IPS-NIHi11 (cell line): ENCODE results near the gene RAP1A.
A peak's percentile ranks its signal among the peaks of the same experiment; 100 is the strongest.
"Not testable (repeated sequence)": the region's sequence is repeated elsewhere in the genome, so short reads cannot be mapped to it uniquely, and the experiment has no call there.

Source experiments
- DNase-seq: peaks from one replicate; pipeline ENCODE4 v3.0.0; 2012; ENCODE audit warnings: mixed read lengths, low spot score

The RAP1A gene

DNA sequence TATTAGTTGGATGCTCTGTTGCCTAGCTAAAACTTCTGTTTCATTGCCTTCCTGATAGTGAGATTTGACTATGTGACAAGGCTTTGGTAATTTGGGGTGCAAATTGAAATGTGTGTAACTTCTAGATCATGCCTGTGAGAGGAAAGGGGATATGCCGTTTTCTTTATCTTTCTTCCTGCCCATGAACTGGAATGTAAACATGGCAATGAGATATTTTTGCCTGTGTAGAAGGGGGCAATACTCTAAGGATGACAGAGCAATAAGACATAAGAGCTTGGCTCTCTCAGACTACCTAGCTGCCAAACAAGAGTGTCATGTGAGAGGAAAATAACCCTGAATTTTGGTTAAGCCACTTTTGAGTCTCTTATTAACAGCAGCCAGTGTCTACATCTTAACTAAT, 49.7 kb downstream of the RAP1A start:
- no peak for DNase-seq

GRCh38 chr1:111671852-111672251, 52.3 kb downstream of the RAP1A start:
- DNase-seq, result no peak

- no peak for DNase-seq
Measured at GRCh38 chr1:111672331-111672730, 52.7 kb downstream of the RAP1A start.

DNA sequence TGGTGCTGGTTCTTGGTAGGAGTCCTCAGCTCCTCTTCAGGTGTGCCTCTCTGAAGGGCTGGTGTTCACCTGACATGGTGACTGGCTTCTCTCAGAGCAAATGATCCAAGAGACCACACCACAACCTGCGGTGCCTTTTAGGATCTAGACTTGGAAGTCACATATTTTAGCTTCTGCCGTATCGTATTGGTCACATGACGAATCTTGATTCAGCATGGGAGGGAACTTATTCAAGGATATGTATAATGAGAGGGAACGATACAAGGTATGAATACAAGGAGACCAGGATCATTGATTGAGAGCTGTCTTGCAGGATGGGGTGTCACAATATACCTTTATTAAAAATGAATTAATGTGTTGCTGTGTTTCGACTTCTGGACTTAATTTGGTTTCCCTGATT, 58.0 kb downstream of the RAP1A start:
- DNase-seq, result no peak

DNA sequence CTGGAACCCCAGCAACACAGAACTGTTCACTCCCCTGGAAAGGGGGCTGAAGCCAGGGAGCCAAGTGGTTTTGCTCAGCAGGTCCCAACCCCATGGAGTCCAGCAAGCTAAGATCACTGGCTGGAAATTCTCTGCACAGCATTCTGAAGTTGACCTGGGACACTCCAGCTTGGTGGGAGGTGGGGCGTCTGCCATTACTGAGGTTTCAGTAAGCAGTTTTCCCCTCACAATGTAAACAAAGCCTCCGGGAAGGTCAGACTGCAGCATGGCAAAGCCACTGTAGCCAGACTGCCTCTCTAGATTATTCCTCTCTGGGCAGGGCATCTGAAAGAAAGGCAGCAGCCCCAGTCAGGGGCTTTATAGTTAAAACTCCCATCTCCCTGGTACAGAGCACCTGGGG, 60.0 kb downstream of the RAP1A start:
- DNase-seq, result no peak

DNA sequence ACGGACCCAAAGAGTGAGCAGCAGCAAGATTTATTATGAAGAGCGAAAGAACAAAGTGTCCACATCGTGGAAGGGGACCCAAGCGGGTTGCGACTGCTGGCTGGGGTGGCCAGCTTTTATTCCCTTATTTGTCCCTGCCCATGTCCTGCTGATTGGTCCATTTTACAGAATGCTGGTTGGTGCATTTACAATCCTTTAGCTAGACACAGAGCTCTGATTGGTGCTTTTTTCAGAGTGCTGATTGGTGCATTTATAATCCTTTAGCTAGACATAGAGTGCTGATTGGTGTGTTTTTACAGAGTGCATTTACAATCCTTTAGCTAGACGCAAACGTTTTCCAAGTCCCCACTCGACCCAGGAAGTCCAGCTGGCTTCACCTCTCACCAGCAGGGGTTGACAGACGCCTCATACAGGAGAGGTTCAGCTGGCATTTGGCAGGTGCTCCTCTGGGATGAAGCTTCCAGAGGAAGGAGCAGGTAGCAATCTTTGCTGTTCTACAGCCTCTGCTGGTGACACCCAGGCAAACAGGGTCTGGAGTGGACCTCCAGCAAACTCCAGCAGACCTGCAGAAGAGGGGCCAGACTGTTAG, 60.7 kb downstream of the RAP1A start:
- not testable (repeated sequence) for DNase-seq

DNA sequence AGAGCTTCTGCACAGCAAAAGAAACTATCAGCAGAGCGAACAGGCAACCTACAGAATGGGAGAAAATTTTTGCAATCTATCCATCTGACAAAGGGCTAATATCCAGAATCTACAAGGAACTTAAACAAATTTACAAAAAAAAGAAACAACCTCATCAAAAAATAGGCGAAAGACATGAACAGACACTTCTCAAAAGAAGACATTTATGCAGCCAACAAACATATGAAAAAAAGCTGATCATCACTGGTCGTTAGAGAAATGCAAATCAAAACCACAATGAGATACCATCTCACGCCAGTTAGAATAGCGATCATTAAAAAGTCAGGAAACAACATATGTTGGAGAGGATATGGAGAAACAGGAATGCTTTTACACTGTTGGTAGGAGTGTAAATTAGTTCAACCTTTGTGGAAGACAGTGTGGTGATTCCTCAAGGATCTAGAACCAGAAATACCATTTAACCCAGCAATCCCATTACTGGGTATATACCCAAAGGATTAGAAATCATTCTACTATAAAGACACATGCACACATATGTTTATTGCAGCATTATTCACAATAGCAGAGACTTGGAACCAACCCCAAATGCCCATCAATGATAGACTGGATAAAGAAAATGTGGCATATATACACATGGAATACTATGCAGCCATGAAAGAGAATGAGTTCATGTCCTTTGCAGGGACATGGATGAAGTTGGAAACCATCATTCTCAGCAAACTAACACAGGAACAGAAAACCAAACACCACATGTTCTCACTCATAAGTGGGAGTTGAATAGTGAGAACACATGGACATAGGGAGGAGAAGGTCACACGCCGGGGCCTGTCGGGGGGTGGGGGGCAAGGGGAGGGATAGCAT, 65.9 kb downstream of the RAP1A start:
- not testable (repeated sequence) for DNase-seq

DNA sequence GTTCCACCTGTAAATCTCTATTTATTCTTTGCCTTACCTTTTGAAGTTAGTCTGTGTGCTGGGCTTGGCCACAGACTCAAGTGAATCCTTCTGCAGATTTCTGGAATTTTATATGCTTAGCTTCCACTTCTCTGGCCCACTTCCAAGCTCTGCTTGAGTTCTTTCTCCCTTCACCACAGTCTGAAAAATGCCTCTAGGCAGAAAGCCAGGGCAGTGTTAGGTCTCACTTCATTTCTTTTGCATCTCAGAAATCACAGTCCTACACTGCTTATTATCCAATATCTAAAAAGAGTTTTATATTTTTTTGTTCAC, 70.7 kb downstream of the RAP1A start:
- DNase-seq, result peak; percentile 24

DNA sequence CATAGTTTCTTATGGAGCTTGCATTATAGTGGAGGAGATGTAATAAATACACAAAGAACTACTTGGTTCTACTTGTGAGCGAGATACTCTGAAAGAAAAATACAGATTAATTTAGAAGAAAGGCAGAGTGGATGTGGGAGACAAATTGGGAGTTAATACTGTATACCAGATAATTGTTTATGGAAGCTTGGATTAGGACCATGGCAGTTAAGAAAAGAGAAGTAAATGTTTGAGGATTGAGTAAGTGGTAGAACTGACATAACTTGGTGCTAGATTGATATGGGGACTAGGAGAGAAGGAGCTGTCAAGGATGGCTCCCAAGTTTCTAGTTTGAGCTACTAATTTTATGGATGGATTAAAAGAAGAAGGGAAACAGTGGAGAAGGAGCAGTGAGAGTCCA, 72.3 kb downstream of the RAP1A start:
- DNase-seq, result no peak

DNA sequence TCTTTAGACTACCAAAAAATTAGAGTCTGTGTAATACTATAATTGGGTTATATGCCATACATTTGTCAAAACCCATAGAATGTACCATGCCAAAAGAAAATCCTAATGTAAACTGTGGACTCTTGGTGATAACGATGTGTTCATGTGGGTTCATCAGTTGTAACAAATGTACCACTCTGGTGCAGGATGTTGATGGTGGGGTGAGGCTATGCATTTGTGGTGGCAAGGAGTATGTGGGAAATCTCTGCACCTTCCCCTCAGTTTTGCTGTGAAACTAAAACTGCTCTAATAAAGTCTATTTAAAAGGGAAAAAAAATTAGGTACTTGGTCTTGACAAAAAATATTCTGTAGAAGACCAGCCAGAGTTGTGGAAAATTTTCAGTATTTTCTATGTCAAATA, 76.2 kb downstream of the RAP1A start:
- DNase-seq, result no peak

- no peak for DNase-seq
Measured at GRCh38 chr1:111696330-111696729, 76.7 kb downstream of the RAP1A start.

DNA sequence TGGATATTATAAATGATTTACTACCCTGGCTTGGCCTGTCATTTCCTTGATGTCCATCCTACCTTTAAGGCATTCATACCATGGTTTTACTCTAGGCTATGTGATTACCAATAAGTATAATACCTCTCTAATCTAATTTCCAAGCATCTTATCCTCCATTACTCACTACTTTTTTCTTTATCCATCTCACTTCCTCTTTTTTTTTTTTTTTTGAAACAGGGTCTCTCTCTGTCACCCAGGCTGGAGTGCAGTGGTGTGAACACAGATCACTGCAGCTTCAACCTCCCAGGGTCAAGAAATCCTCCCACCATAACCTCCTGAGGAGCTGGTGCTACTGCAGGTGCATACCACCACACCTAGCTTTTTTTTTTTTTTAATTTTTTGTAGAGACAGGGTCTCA, 79.7 kb downstream of the RAP1A start:
- DNase-seq, result no peak

DNA sequence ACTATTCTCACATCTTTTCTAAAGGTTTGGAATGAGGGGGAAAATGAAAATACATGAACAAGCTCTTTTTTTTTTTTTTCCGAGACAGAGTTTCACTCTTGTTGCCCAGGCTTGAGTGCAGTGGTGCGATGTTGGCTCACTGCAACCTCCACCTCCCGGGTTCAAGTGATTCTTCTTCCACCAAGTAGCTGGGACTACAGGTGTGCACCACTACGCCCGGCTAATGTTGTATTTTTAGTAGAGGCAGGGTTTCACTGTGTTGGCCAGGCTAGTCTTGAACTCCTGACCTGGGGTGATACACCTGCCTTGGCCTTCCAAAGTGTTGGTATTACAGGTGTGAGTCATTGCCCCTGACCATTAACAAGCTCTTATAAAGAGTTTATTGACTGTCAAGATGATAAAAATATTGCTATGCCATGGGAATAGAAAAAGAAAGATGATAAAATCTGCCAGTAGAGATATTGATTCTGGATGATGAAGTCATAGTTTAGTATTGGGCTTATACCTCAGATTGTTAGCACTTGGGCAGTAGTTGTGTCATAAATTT, 83.0 kb downstream of the RAP1A start:
- no peak for DNase-seq

DNA sequence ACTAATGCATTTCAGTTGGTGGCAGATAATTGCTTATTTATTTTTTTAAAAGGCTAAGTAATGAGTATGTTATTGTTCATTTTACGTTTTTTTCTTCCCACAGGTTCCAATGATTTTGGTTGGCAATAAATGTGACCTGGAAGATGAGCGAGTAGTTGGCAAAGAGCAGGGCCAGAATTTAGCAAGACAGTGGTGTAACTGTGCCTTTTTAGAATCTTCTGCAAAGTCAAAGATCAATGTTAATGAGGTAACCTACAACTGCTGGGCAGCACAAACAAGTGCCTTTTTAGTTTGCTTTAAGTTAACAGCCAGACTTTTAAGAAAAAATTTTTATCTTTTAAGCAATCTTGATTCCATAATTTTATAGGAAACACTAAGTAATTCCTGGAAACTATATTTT, 84.7 kb downstream of the RAP1A start:
- DNase-seq, result no peak

- no peak for DNase-seq
Measured at GRCh38 chr1:111704776-111705175, 85.2 kb downstream of the RAP1A start.

- no peak for DNase-seq
Measured at GRCh38 chr1:111705841-111706240, 86.3 kb downstream of the RAP1A start.

- no peak for DNase-seq
Measured at GRCh38 chr1:111706921-111707320, 87.3 kb downstream of the RAP1A start.

DNA sequence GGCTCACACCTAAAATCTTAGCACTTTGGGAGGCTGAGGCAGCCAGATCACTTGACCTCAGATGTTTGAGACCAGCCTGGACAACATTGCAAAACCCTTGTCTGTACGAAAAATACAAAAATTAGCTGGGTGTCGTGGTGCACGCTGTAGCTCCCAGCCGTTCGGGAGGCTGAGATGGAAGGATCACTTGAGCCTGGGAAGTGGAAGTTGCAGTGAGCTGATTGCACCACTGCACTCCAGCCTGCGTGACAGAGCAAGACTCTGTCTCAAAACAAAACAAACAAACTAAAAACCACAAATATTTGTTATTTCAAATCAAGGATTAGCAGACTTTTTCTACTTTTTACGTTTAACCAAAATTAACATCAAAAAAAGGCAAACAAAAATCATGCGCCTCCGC, 88.3 kb downstream of the RAP1A start:
- no peak for DNase-seq

- DNase-seq, result no peak
Measured at GRCh38 chr1:111709986-111710385, 90.4 kb downstream of the RAP1A start.

DNA sequence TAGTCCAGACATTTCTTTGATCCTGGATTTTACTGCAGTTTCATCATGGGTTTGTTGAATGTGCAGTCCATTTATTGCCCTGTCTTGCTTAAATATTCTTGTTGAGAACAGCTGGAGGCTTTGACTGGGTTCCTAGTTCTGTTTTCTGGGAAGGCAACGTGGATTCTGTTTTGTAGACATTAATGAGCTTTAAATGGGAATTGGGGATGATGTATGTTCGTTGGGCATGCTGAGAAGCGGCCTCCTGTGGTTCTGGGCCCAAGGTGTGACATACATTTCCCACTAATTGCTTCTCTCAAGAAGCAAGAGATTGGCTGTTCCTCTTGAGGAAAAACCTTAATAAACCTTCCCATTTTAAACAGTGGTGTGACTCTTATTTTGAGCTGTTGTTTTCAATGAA, 96.7 kb downstream of the RAP1A start:
- DNase-seq, result no peak

- DNase-seq, result no peak
Measured at GRCh38 chr1:111717450-111717849, 97.9 kb downstream of the RAP1A start.

DNA sequence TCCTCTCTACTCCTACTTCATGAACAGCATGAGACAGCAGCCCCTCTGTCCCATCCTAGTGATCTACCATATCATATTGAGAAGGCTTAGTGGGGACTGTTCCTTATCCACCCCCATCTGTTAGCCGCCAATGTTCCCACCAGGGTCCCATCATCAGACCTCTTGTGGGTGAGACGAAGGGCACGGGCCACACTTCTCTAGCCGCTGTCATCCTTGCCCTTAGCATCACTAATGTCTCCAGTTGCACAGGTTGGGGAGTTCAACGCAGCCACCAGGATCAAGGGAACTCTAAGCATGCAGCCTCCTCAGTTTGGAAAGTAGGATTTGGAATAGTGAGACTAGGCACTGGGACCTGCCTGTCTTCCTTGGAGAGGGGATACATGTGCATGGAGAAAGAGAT, 99.5 kb downstream of the RAP1A start:
- no peak for DNase-seq

- no peak for DNase-seq
Measured at GRCh38 chr1:111719674-111720132, 100.1 kb downstream of the RAP1A start.
